Activated CD8-positive, alpha-beta memory T cell treated with anti-CD3 and anti-CD28 coated beads, Interleukin-2, amount 50 U/mL, for 24 hours (primary cell): ENCODE measurements around the gene SCN4B.
A peak's percentile ranks its signal among the peaks of the same experiment; 100 is the strongest.

ENCODE experiments used
- DNase-seq: peaks from one replicate; pipeline ENCODE4 v3.0.0-alpha.2; 2020; ENCODE audit errors: extremely low read depth

The SCN4B gene

GRCh38 chr11:118152020-118152551 is 537 bp downstream of the SCN4B start:
- no peak for DNase-seq

GRCh38 chr11:118151431-118151830 is 1.2 kb downstream of the SCN4B start:
- DNase-seq, result no peak

GRCh38 chr11:118149493-118149892 is 3.1 kb downstream of the SCN4B start:
- DNase-seq, result no peak

GRCh38 chr11:118148856-118149255 is 3.8 kb downstream of the SCN4B start:
- no peak for DNase-seq

GRCh38 chr11:118148240-118148639 is 4.4 kb downstream of the SCN4B start:
- DNase-seq, result no peak

GRCh38 chr11:118147502-118147901 is 5.1 kb downstream of the SCN4B start:
- DNase-seq, result no peak

- DNase-seq, result no peak
These were observed 6.1 kb downstream of the SCN4B start for GRCh38 chr11:118146554-118146953.

GRCh38 chr11:118145285-118146227 is 7.1 kb downstream of the SCN4B start:
- DNase-seq, result peak; percentile 58

GRCh38 chr11:118144301-118145268 is 8.0 kb downstream of the SCN4B start:
- no peak for DNase-seq

GRCh38 chr11:118143661-118144185 is 8.9 kb downstream of the SCN4B start:
- DNase-seq, result no peak

- DNase-seq, result no peak
These were observed 9.8 kb downstream of the SCN4B start for GRCh38 chr11:118142809-118143208.

- no peak for DNase-seq
These were observed 10.5 kb downstream of the SCN4B start for GRCh38 chr11:118142081-118142480.

GRCh38 chr11:118139578-118139977 is 13.0 kb downstream of the SCN4B start:
- DNase-seq, result no peak

- DNase-seq, result no peak
These were observed 13.7 kb downstream of the SCN4B start for GRCh38 chr11:118138839-118139420.

GRCh38 chr11:118136801-118137200 is 15.8 kb downstream of the SCN4B start:
- DNase-seq, result no peak

GRCh38 chr11:118136341-118136740 is 16.3 kb downstream of the SCN4B start:
- no peak for DNase-seq

- DNase-seq, result no peak
These were observed 16.8 kb downstream of the SCN4B start for GRCh38 chr11:118135796-118136165.

- no peak for DNase-seq
These were observed 17.4 kb downstream of the SCN4B start for GRCh38 chr11:118135051-118135795.

GRCh38 chr11:118133816-118134215 is 18.8 kb downstream of the SCN4B start:
- no peak for DNase-seq

GRCh38 chr11:118132385-118133151 is 20.1 kb downstream of the SCN4B start:
- no peak for DNase-seq
